Measurements from ENCODE around the gene PTBP2. TPM values are rescaled to one million over a fixed set of nuclear protein-coding genes. Genes with fewer than 3 reads are reported as not detected.

Gene PTBP2
- total RNA-seq, 1 experiment from 2014 or later, result 13.2 TPM

DNA sequence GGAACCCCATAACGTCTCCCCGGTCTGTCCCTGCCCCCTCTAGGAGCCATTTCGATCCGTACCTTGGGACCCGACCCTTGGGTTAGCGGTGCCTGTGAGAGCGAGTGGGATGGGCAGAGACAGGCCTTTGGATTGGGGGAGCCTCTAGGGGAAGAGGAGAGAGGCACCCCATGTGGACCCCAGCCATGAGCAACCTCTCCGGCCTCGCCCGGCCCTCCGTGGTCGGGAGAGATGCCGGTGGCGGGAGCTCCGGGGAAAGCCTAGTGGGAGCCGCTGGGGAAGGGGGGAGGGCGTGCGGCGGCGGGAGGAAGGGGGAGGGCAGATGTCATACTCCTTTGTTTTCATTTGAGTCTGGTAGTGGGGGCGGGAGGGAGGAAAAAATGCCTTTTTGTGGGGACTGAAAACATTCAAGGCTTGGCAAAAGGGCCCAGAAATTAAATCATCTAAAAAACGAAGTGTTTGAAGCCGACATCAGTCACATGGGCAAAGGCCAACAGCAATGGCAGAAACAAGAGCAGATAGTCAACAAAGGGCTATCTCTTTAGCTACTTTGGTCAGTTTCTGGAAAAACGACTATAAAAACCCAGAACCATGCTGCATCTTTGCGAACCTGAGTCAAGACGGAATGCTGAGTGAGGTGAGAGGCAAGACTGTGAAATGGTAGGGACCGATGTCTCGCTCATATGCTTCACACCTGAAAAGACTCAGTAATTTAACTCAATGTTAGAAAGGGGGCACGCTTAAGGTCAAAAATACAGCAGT is 758 bp downstream of the PTBP2 start:
- ATAC-seq (peak; percentile 68), DNase-seq (ENCODE audit: low read depth, low spot score) (no peak)
- H3K79me2 ChIP-seq (ENCODE audit: insufficient read depth, low read length), result peaks cover 57% of the 10 kb centered on the region
- peak overlapping the region; percentile 76 for H3K4me2 ChIP-seq (ENCODE audit: low read length)
- no peaks in the 10 kb centered on the region for H3K27me3 ChIP-seq (ENCODE audit: insufficient read depth, low read length)
- H3K9me2 ChIP-seq (ENCODE audit: insufficient read depth), result no peaks in the 10 kb centered on the region
- intact Hi-C loops (cut with micrococcal nuclease), result no loop called here
- ChIA-PET POLR2A (interaction anchor here (0.7 to 1.1 kb wide), 2 partner anchors 413 to 651 kb away, joined by 4 read pairs; no protein-coding TSS in a partner anchor), RAD21 (ENCODE audit: low non-redundant PET in 1 of 2, low total read pairs in 2 of 2, uncharacterized antibody in 2 of 2, unreplicated experiment in 2 of 2) (interaction anchor here in 1 of 2 experiments (0.6 kb wide), 1 partner anchor 940 kb away, joined by 3 read pairs; no protein-coding TSS in a partner anchor), CTCF (no interaction called here)
- H3K36me3 ChIP-seq (ENCODE audit: control insufficient read depth in 1 of 2, insufficient read depth in 2 of 2, low read length in 2 of 2), result 0 out of 4 replicates have a peak, but pooled peaks cover 3% of the 10 kb centered on the region in 2 experiments
- TF ChIP-seq JUND (IDR thresholded peaks at IDR 0.05), result no peak
- TF ChIP-seq ZNF274 (IDR thresholded peaks at IDR 0.05; ENCODE audit: low read depth, low read length), result no peak
- TF ChIP-seq CBX3 (IDR thresholded peaks at IDR 0.05; ENCODE audit: low read depth), result no peak
- no peak for TF ChIP-seq POLR2AphosphoS5 (IDR thresholded peaks at IDR 0.05; ENCODE audit: low read depth, low read length)
- no peak for TF ChIP-seq SRF (IDR thresholded peaks at IDR 0.05; ENCODE audit: low read depth)
- TF ChIP-seq ZFX (IDR thresholded peaks at IDR 0.05), result 0 out of 2 replicates have a peak, but pooled peaks have one; percentile 11
- TF ChIP-seq CEBPB (IDR thresholded peaks at IDR 0.05; ENCODE audit: low read depth), result no peak
- TF ChIP-seq, protein P1, sequence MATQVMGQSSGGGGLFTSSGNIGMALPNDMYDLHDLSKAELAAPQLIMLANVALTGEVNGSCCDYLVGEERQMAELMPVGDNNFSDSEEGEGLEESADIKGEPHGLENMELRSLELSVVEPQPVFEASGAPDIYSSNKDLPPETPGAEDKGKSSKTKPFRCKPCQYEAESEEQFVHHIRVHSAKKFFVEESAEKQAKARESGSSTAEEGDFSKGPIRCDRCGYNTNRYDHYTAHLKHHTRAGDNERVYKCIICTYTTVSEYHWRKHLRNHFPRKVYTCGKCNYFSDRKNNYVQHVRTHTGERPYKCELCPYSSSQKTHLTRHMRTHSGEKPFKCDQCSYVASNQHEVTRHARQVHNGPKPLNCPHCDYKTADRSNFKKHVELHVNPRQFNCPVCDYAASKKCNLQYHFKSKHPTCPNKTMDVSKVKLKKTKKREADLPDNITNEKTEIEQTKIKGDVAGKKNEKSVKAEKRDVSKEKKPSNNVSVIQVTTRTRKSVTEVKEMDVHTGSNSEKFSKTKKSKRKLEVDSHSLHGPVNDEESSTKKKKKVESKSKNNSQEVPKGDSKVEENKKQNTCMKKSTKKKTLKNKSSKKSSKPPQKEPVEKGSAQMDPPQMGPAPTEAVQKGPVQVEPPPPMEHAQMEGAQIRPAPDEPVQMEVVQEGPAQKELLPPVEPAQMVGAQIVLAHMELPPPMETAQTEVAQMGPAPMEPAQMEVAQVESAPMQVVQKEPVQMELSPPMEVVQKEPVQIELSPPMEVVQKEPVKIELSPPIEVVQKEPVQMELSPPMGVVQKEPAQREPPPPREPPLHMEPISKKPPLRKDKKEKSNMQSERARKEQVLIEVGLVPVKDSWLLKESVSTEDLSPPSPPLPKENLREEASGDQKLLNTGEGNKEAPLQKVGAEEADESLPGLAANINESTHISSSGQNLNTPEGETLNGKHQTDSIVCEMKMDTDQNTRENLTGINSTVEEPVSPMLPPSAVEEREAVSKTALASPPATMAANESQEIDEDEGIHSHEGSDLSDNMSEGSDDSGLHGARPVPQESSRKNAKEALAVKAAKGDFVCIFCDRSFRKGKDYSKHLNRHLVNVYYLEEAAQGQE (IDR thresholded peaks at IDR 0.05; ENCODE audit: low read depth), result no peak
- no peak for TF ChIP-seq EZH2phosphoT487 (IDR thresholded peaks at IDR 0.05; ENCODE audit: borderline replicate concordance)
- TF ChIP-seq, protein P2, sequence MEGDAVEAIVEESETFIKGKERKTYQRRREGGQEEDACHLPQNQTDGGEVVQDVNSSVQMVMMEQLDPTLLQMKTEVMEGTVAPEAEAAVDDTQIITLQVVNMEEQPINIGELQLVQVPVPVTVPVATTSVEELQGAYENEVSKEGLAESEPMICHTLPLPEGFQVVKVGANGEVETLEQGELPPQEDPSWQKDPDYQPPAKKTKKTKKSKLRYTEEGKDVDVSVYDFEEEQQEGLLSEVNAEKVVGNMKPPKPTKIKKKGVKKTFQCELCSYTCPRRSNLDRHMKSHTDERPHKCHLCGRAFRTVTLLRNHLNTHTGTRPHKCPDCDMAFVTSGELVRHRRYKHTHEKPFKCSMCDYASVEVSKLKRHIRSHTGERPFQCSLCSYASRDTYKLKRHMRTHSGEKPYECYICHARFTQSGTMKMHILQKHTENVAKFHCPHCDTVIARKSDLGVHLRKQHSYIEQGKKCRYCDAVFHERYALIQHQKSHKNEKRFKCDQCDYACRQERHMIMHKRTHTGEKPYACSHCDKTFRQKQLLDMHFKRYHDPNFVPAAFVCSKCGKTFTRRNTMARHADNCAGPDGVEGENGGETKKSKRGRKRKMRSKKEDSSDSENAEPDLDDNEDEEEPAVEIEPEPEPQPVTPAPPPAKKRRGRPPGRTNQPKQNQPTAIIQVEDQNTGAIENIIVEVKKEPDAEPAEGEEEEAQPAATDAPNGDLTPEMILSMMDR (IDR thresholded peaks at IDR 0.05 in 2 of 3, conservative IDR thresholded peaks at IDR 0.05 in 1 of 3; ENCODE audit: borderline replicate concordance in 1 of 3, insufficient read depth in 1 of 3, low read depth in 2 of 3, low read length in 2 of 3), result no peak
- 0 out of 2 replicates have a peak, but pooled peaks have one; percentile 6 for TF ChIP-seq SIN3A (IDR thresholded peaks at IDR 0.05; ENCODE audit: low read depth)
- no peak for TF ChIP-seq POLR2A (IDR thresholded peaks at IDR 0.05; ENCODE audit: borderline replicate concordance, extremely low read depth, insufficient read depth, insufficient read length)
- H3K27ac ChIP-seq (ENCODE audit: low read depth, low read length), result peak overlapping the region; percentile 71
- no peak overlapping the region for H2AFZ ChIP-seq (ENCODE audit: low read depth, low read length, poor library complexity, severe bottlenecking)
- H3K9me3 ChIP-seq (ENCODE audit: control insufficient read depth in 1 of 2, insufficient read depth in 1 of 2, low read depth in 1 of 2, low read length in 2 of 2), result no peaks in the 10 kb centered on the region
- H3K9ac ChIP-seq (ENCODE audit: low read length), result peak overlapping the region; percentile 98
- BruUV-seq (replicated peaks), result TSS peak; percentile 61
- H3K4me1 ChIP-seq (ENCODE audit: control insufficient read depth in 1 of 2, insufficient read depth in 2 of 2, low read length in 2 of 2), result peaks cover 0 to 19% of the 10 kb centered on the region in 2 experiments; a peak in 3 of 4 replicates
- H4K20me1 ChIP-seq (ENCODE audit: insufficient read depth), result no peaks in the 10 kb centered on the region
- H3K4me3 ChIP-seq (replicated peaks in 1 of 2; ENCODE audit: low read depth in 1 of 2, low read length in 2 of 2), result peak overlapping the region; percentile 62 to 99

All from HCT116 (cell line).